Upper lobe of left lung (tissue), 6 donors: ENCODE measurements around the gene HSPB6. TPM values are rescaled to one million over a fixed set of nuclear protein-coding genes. Genes with fewer than 3 reads are reported as not detected.

Source experiments
- ATAC-seq, 2 donors: fragments of 200-7000 bp; cut with Tn5 transposase; one replicate each; pipeline ENCODE4 v1.9.1; 2022; ENCODE audit warnings: mild to moderate bottlenecking in 2 of 2, moderate library complexity in 2 of 2; ENCODE audit not compliant: low FRiP score in 2 of 2
- DNase-seq, 2 donors: peaks; one replicate each; pipeline ENCODE4 v3.0.0-alpha.2; 2019 to 2020
- H3K27ac ChIP-seq, 4 donors: fragments of 200-600 bp; sonication (generic); one replicate each; pipeline ENCODE4 v1.5.1; 2016 to 2019
- H3K27me3 ChIP-seq, 4 donors: fragments of 200-600 bp; sonication (generic); one replicate each; pipeline ENCODE4 v1.5.1; 2017 to 2019
- H3K36me3 ChIP-seq, 4 donors: fragments of 200-600 bp; sonication (generic); one replicate each; pipeline ENCODE4 v1.5.1; 2016 to 2019
- H3K4me1 ChIP-seq, 4 donors: fragments of 200-600 bp; sonication (generic); one replicate each; pipeline ENCODE4 v1.5.1; 2018 to 2019
- H3K4me3 ChIP-seq, 4 donors: fragments of 200-600 bp; sonication (generic); one replicate each; pipeline ENCODE4 v1.5.1; 2017 to 2019; ENCODE audit warnings: mild to moderate bottlenecking in 2 of 4, moderate library complexity in 1 of 4
- H3K9me3 ChIP-seq, 4 donors: fragments of 200-600 bp; sonication (generic); one replicate each; pipeline ENCODE4 v1.5.1; 2018 to 2019
- EP300 ChIP-seq, 4 donors: sonication (generic); formaldehyde crosslinking; IDR thresholded peaks; one replicate each; pipeline ENCODE4 v1.5.1; 2017; ENCODE audit warnings: antibody characterized with exemption in 4 of 4, control low read depth in 2 of 4
- POLR2A ChIP-seq, 4 donors: fragments of 450-650 bp; IDR thresholded peaks; one replicate each; pipeline ENCODE4 v1.5.1; 2016 to 2017; ENCODE audit warnings: antibody characterized with exemption in 4 of 4, mild to moderate bottlenecking in 2 of 4
- POLR2AphosphoS5 ChIP-seq, 2 donors: sonication (generic); formaldehyde crosslinking; IDR thresholded peaks; one replicate each; pipeline ENCODE4 v1.5.1; 2017; ENCODE audit warnings: antibody characterized with exemption in 2 of 2
- WGBS, 2 donors: methylation state at CpG; one replicate each; pipeline ENCODE4 v1.1.5; 2017 to 2018; 5-methylcytosine and 5-hydroxymethylcytosine counted together
- total RNA-seq, 6 donors: library from RNA; depleted of rRNA in 4 of 6; stranded (reverse); fragments of >200 nt in 4 of 6; gene quantifications; one replicate each; pipeline versions ENCODE4 v1.1.0 to v1.2.1, GENCODE V29; 2016 to 2021
- TF ChIP-seq, protein P1 (sequence below), 6 experiments: fragments of 450-650 bp in 4 of 6; fragments of 200-600 bp in 2 of 6; sonication (generic) in 2 of 6; IDR thresholded peaks; one replicate each; pipeline ENCODE4 v1.5.1; 2016 to 2019; ENCODE audit warnings: antibody characterized with exemption in 6 of 6
- donor health status: DM: no; HTN: no; CAD: no; lungs with moderate emphysema.
- donor health status: DM: no; HTN: yes; CAD: no; lungs with severe emphysema.

The HSPB6 gene
- total RNA-seq, 6 donors from 2014 or later: 4.2 to 46.2 (median 18.4) TPM

GRCh38 chr19:35719402-35720162 is 37.2 kb downstream of the HSPB6 start:
- DNase-seq (peak in 1 of 2 donors; percentile 78), ATAC-seq (no peak)
- H3K4me1 ChIP-seq: peaks cover 14 to 45% (median 28%) of the 10 kb centered on the region in 4 donors
- peaks cover 23 to 49% (median 44%) of the 10 kb centered on the region in 4 donors for H3K36me3 ChIP-seq
- H3K27ac ChIP-seq: peak overlapping the region in 1 of 4 donors; percentile 97
- no peaks in the 10 kb centered on the region for H3K9me3 ChIP-seq
- 87 to 92% methylated on average over 27 of the region's 32 CpGs for WGBS, 2 donors
- H3K27me3 ChIP-seq: no peaks in the 10 kb centered on the region
- TF ChIP-seq, protein P1, sequence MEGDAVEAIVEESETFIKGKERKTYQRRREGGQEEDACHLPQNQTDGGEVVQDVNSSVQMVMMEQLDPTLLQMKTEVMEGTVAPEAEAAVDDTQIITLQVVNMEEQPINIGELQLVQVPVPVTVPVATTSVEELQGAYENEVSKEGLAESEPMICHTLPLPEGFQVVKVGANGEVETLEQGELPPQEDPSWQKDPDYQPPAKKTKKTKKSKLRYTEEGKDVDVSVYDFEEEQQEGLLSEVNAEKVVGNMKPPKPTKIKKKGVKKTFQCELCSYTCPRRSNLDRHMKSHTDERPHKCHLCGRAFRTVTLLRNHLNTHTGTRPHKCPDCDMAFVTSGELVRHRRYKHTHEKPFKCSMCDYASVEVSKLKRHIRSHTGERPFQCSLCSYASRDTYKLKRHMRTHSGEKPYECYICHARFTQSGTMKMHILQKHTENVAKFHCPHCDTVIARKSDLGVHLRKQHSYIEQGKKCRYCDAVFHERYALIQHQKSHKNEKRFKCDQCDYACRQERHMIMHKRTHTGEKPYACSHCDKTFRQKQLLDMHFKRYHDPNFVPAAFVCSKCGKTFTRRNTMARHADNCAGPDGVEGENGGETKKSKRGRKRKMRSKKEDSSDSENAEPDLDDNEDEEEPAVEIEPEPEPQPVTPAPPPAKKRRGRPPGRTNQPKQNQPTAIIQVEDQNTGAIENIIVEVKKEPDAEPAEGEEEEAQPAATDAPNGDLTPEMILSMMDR (IDR thresholded peaks at IDR 0.05): no peak
- no peak for TF ChIP-seq POLR2A (IDR thresholded peaks at IDR 0.05)
- no peak for TF ChIP-seq EP300 (IDR thresholded peaks at IDR 0.05)
- no peak for TF ChIP-seq POLR2AphosphoS5 (IDR thresholded peaks at IDR 0.05)
- peak overlapping the region in 2 of 4 donors; percentile 64 to 90 for H3K4me3 ChIP-seq

DNA sequence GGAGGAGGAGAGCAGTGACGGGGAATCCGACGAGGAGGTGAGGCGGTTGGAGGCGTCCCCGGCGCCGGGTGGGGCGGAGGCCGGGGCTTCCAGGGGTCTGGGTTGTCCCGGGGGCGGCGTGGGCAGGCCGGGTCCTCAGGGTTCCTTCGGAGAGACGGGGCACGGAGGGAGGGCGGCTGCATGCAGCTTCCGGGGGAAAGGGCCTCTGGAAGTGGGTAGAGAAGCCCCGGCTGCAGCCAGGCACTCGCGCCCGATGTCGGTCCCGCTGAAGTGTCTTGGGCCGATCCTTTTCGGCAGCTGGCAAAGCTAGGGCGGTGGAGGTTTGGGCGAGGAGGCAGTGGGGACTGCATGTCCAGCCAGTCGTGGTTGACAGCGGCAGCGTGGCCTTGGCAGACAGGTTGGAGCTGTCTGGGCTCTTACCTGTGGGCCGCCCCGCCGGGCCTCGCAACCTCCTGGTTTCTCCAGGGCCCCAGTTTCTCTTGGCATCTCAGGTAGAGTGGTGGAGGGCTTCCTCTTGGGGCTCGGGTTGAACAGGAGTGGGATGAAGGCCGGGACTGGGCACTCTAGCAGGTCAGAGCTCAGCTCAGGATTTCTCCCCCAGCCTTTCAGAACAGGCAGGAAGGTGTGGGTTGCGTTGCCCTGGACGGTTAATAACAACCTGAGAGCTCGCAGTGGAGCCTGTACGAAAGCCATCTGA is 38.3 kb downstream of the HSPB6 start:
- Histone ChIP-seq H3K4me3 (peak overlapping the region; percentile 64 to 99 (median 88)), H3K36me3 (peaks cover 14 to 39% (median 33%) of the 10 kb centered on the region in 4 donors), H3K4me1 (peaks cover 14 to 45% (median 28%) of the 10 kb centered on the region in 4 donors), H3K27me3 (no peaks in the 10 kb centered on the region), H3K27ac (peak overlapping the region; percentile 88 to 97 (median 92)), H3K9me3 (no peaks in the 10 kb centered on the region)
- WGBS, 2 donors: 1 to 2% methylated on average over 13 to 42 of the region's 42 CpGs
- DNase-seq (peak; percentile 35 to 93), ATAC-seq (no peak)
- TF ChIP-seq POLR2A (IDR thresholded peaks at IDR 0.05): no peak
- TF ChIP-seq POLR2AphosphoS5 (IDR thresholded peaks at IDR 0.05): no peak
- TF ChIP-seq, protein P1 (IDR thresholded peaks at IDR 0.05): no peak
- TF ChIP-seq EP300 (IDR thresholded peaks at IDR 0.05): no peak

- ATAC-seq: peak in 1 of 2 donors; percentile 84
Observed at GRCh38 chr19:35717665-35718344, 39.0 kb downstream of the HSPB6 start, which contains the start of gene KMT2B. Gene KMT2B, plus strand, starts transcription at chr19:35718003. Its CDS starts 16 bp downstream, at chr19:35718019.

DNA sequence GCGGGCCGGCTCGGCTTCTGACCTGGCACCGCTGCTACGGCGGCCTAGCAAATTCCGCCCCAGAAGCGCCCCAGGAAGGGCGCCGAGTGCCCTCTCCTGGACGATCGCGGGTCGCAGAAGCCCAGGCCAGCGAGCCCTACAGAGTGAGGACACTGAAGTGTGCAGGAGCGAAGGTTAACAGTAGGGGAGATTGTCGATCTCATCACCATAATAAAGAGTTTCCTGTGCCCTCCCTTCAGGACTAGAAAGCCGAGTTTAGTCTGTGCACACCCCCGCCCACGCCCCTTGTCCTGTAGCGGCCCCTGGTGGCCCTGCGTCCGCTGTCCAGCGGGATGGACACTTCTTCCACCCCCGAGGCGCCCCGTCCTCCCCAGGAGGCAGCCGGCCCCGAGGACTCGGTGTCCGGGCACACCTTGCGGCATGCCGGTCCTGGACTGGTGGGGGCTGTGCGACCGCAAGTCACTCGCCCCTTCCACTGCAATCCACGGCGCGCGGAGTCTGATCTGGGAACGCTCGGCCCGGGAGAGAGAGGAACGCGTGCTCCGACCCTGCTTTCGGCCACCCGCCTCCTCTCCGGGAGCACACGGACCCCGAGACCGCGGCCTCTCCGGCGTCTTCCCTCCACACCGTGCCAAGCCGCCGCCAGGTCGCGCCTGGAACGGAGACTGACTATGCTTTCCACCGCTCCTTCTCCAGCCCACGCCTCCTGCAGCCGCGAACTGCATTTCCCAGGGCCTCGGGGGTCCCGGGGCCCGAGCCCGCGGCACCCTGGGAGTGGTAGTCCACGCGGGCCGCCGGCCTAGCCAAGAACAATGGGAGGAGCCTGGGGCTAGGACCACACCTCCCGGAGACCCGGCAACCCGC is 39.8 kb downstream of the HSPB6 start:
- no peaks in the 10 kb centered on the region for H3K9me3 ChIP-seq
- peak overlapping the region; percentile 84 to 97 (median 92) for H3K27ac ChIP-seq
- peak; percentile 97 to 98 for DNase-seq
- H3K4me3 ChIP-seq: peak overlapping the region; percentile 64 to 99 (median 90)
- no peak for TF ChIP-seq EP300 (IDR thresholded peaks at IDR 0.05)
- TF ChIP-seq, protein P1 (IDR thresholded peaks at IDR 0.05): peak; percentile 85 to 98 (median 93)
- peak; percentile 26 to 30 for TF ChIP-seq POLR2AphosphoS5 (IDR thresholded peaks at IDR 0.05)
- TF ChIP-seq POLR2A (IDR thresholded peaks at IDR 0.05): peak in 2 of 4 donors; percentile 29 to 49
- ATAC-seq: peak; percentile 96 to 97
- H3K27me3 ChIP-seq: no peaks in the 10 kb centered on the region
- WGBS, 2 donors: 0 to 1% methylated on average over 3 to 59 of the region's 77 CpGs
- H3K36me3 ChIP-seq: peaks cover under 1 to 24% (median 18%) of the 10 kb centered on the region in 4 donors
- peaks cover 14 to 45% (median 28%) of the 10 kb centered on the region in 4 donors for H3K4me1 ChIP-seq

More at GRCh38 chr19:35717665-35718344, 39.0 kb downstream of the HSPB6 start, which contains the start of gene KMT2B:
- TF ChIP-seq EP300 (IDR thresholded peaks at IDR 0.05) (no peak), POLR2AphosphoS5 (IDR thresholded peaks at IDR 0.05) (peak; percentile 5 to 26)
- Histone ChIP-seq H3K27me3 (no peaks in the 10 kb centered on the region), H3K4me3 (peak within 1 kb of the TSS; percentile 64 to 99 (median 90)), H3K9me3 (no peaks in the 10 kb centered on the region), H3K36me3 (peaks cover 8 to 32% (median 26%) of the 10 kb centered on the region in 4 donors), H3K27ac (peak within 1 kb of the TSS; percentile 88 to 97 (median 92)), H3K4me1 (peaks cover 14 to 45% (median 28%) of the 10 kb centered on the region in 4 donors)
- DNase-seq: no peak
- WGBS, 2 donors: 0% methylated on average over 25 of the region's 109 CpGs; no CpG with 5 or more reads in 1 of the 2 donors
